ENCODE measurements around the gene MYCBPAP. TPM values are rescaled to one million over a fixed set of nuclear protein-coding genes. Genes with fewer than 3 reads are reported as not detected.

The MYCBPAP gene
- total RNA-seq, 1 donor, result 0.86 TPM

DNA sequence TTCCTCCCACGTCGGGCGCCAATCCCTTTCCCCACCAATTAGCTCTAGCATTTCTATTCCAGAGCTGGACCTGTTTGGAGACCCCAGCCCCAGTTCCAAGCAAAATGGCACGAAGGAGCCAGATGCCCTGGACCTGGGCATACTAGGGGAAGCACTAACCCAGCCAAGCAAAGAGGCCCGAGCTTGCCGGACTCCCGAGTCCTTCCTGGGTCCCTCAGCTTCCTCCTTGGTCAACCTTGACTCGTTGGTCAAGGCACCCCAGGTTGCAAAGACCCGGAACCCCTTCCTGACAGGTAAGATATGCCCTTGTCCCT lies 33.1 kb downstream of the MYCBPAP start:
- TF ChIP-seq CTCF (IDR thresholded peaks at IDR 0.05; ENCODE audit: insufficient read depth, low read depth, low read length), result no peak
- no peak for DNase-seq (ENCODE audit: low read depth)
- H3K4me3 ChIP-seq (ENCODE audit: low read depth, low read length), result peak overlapping the region; percentile 61

DNA sequence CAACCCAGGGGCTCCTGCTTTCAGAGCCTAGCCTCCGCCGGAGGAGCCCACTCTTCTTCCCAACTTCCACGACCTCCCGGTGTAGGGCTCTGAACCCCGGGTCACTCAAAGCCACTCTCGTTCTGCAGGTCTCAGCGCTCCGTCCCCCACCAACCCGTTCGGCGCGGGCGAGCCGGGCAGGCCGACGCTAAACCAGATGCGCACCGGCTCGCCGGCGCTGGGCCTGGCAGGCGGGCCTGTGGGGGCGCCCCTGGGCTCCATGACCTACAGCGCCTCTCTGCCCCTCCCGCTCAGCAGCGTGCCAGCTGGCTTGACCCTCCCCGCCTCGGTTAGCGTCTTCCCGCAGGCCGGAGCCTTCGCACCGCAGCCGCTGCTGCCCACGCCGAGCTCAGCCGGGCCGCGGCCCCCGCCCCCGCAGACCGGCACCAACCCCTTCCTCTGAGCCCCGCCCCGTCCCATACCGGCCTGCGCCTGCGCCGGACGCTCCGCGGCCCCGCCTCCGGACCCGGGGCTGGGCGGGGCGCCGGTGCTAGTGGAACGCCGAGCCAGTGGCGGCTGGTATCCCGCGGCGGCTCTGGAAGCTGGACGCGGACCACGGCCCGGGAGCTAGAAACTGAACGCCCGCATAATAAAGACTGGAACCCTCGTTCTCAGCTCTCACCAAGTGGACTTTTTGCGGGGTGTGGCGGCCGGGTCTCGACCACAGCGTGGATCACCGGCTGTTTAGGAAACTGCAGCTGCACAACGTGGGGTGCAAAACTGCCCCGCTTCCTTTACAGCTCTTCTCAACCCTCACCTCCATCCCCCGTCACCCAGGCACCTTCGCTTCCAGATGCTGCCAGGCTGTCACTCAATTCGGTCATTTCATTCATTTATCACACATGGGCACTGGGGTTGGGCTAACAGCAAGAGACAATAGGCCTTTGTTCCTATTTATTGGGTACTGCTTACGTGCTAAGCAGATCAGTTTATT lies 33.8 kb downstream of the MYCBPAP start:
- peak; percentile 18 for TF ChIP-seq CTCF (IDR thresholded peaks at IDR 0.05; ENCODE audit: insufficient read depth, low read depth, low read length)
- H3K4me3 ChIP-seq (ENCODE audit: low read depth, low read length), result peak overlapping the region; percentile 61
- DNase-seq (ENCODE audit: low read depth), result peak; percentile 77

DNA sequence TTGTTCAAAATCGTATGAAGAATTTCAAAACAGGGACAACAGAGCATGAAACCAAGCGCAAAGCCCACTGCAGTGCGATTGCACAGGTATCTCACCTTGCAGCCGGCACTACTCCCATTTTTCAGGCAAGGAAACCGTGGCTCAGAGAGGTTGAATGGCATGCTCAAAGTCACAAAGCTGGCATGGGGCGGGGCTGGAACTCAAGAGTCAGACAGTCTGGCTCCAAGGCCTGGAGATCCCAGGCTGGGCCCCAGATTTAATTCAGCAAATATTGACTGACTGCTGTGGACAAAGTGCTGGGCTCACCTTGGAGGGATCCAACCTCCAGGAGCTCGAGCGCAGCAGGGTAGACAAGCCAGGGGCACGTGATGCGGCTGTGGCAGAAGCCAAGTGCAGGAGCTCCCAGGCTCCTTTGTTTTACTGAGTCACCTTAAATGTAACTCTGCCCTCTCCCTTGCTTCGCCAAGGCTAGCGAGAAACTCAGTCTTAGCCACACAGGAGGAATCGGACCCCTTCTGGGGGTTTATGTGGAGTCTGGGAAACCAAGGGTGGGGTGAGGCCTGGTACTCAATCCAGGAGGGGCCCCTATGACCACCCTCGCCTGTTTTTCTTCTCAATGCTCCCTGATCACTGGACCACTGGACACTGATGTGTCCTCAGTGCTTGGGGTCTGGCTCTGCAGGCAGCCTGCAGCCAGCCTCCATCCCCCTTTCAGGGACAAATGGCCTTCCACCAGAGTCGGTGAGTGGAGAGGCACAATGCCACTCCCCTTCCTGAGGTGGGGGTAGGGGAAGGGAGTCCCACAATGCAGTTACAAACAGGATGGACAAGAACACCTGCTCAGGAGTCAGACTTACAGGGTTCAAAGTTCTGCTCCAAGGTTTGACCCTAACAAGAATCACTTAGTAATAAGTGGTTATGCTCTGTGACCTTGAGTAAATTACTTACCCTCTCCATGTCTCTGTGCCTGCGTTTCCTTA lies 34.8 kb downstream of the MYCBPAP start:
- no peak for TF ChIP-seq CTCF (IDR thresholded peaks at IDR 0.05; ENCODE audit: insufficient read depth, low read depth, low read length)
- no peak for DNase-seq (ENCODE audit: low read depth)
- H3K4me3 ChIP-seq (ENCODE audit: low read depth, low read length), result peak overlapping the region; percentile 61

DNA sequence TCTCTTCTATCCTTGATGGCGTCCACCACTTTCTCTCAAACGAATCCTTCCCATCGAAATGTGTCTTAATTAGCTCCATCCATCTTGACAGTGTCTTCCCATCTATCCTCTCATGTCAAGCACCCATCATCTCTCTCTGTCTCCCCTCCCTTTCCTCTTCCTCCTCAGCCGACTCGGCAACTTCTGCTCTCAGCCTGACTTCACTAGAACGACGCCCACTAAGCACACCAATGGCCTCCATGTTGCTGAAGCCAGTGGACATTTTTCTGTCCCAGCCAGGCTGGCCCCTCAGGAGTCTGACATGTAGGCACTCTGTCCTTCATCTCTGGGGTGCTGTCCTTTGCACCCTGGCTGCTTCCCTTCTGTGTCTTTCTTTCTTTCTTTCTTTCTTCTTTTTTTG lies 36.3 kb downstream of the MYCBPAP start:
- no peak overlapping the region for H3K4me3 ChIP-seq (ENCODE audit: low read depth, low read length)
- DNase-seq (ENCODE audit: low read depth), result no peak
- no peak for TF ChIP-seq CTCF (IDR thresholded peaks at IDR 0.05; ENCODE audit: insufficient read depth, low read depth, low read length)

- DNase-seq (ENCODE audit: low read depth), result no peak
- no peak overlapping the region for H3K4me3 ChIP-seq (ENCODE audit: low read depth, low read length)
These were observed 37.1 kb downstream of the MYCBPAP start for GRCh38 chr17:50545311-50545710.

GRCh38 chr17:50546701-50547034 lies 38.4 kb downstream of the MYCBPAP start:
- no peak for TF ChIP-seq CTCF (IDR thresholded peaks at IDR 0.05; ENCODE audit: insufficient read depth, low read depth, low read length)
- DNase-seq (ENCODE audit: low read depth), result no peak
- H3K4me3 ChIP-seq (ENCODE audit: low read depth, low read length), result no peak overlapping the region

More at GRCh38 chr17:50545311-50545710, 37.1 kb downstream of the MYCBPAP start:
- no peak for TF ChIP-seq CTCF (IDR thresholded peaks at IDR 0.05; ENCODE audit: insufficient read depth, low read depth, low read length)

Data from fibroblast of villous mesenchyme (primary cell).